H1 (cell line): ENCODE results near the gene PSTK. TPM values are rescaled to one million over a fixed set of nuclear protein-coding genes. Genes with fewer than 3 reads are reported as not detected.

ENCODE experiments used
- BCL11A ChIP-seq, 2 experiments: IDR thresholded peaks; one replicate each; pipeline ENCODE4 v1.6.1; 2011; ENCODE audit warnings: low read depth in 2 of 2, low read length in 2 of 2, mild to moderate bottlenecking in 2 of 2
- CBX8 ChIP-seq: fragments of 300-800, 300-1000 bp; sonication (generic); IDR thresholded peaks from 2 replicates; pipeline ENCODE4 v1.7.1; 2016; ENCODE audit warnings: low read depth, low read length, borderline replicate concordance
- RNF2 ChIP-seq: fragments of 200-900, 300-1000 bp; sonication (generic); IDR thresholded peaks from 2 replicates; pipeline ENCODE4 v1.7.1; 2016; ENCODE audit warnings: borderline replicate concordance, low read depth, mild to moderate bottlenecking, antibody characterized with exemption, low read length; ENCODE audit not compliant: poor library complexity, severe bottlenecking; ENCODE audit errors: missing control alignments
- SP1 ChIP-seq: IDR thresholded peaks from 2 replicates; pipeline ENCODE4 v1.6.1; 2011; ENCODE audit warnings: low read depth, low read length
- polyA plus RNA-seq, 7 experiments: library from polyadenylated mRNA; depleted of rRNA in 3 of 7; stranded (reverse) in 5 of 7; unstranded in 2 of 7; fragments of >200 nt in 5 of 7; fragments of 200-250 nt in 2 of 7; gene quantifications; 1 replicate in 5 of 7; 2 replicates in 1 of 7; 4 replicates in 1 of 7; pipeline versions ENCODE4 v1.2.1 to v1.2.3, GENCODE V29; 2011 to 2013; ENCODE audit warnings: missing spikeins in 2 of 7, mixed read lengths in 2 of 7
- total RNA-seq: library from RNA; stranded (reverse); fragmentation: NEBNext Ultra II Directional; extraction: Animal tissue kit (Norgen Biotek cat#: 25700); gene quantifications from 2 replicates; pipeline ENCODE4 v1.2.1, GENCODE V29; 2021
- TF ChIP-seq, protein P1 (sequence below): fragments of 300-600 bp; sonication (generic); IDR thresholded peaks from 2 replicates; pipeline ENCODE4 v1.7.1; 2012; ENCODE audit warnings: low read length, moderate library complexity, mild to moderate bottlenecking, inconsistent platforms; ENCODE audit not compliant: insufficient replicate concordance
- TF ChIP-seq, protein P2 (sequence below), 3 experiments: IDR thresholded peaks; 1 replicate in 2 of 3; 2 replicates in 1 of 3; pipeline versions ENCODE4 v1.5.1 to v1.6.1; 2011; ENCODE audit warnings: low read length in 3 of 3, mild to moderate bottlenecking in 3 of 3, inconsistent platforms in 2 of 3, low read depth in 1 of 3, moderate library complexity in 1 of 3; ENCODE audit not compliant: insufficient read depth in 1 of 3; ENCODE audit errors: control extremely low read depth in 1 of 3

PSTK gene
- total and polyA plus RNA-seq, 2 of the 8 experiments (the other 6 are each of a cell fraction or from before 2014, with no cell fraction given), result 4.4 to 6.6 TPM

DNA sequence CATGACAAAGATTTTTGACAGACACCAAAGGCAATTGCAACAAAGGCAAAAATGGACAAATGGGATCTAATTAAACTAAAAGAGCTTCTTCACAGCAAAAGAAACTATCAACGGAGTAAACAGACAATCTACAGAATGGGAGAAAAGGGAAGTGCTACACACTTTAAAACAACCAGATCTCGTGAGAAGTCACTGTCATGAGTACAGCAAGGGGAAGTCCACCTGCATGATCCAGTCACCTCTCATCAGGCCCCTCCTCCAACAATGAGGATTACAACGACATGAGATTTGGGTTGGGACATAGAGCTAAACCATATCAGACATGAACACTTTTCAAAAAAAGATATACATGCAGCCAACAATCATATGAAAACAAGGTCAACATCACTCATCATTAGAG lies 11.5 kb upstream of the PSTK start (continued):
- TF ChIP-seq, protein P1, sequence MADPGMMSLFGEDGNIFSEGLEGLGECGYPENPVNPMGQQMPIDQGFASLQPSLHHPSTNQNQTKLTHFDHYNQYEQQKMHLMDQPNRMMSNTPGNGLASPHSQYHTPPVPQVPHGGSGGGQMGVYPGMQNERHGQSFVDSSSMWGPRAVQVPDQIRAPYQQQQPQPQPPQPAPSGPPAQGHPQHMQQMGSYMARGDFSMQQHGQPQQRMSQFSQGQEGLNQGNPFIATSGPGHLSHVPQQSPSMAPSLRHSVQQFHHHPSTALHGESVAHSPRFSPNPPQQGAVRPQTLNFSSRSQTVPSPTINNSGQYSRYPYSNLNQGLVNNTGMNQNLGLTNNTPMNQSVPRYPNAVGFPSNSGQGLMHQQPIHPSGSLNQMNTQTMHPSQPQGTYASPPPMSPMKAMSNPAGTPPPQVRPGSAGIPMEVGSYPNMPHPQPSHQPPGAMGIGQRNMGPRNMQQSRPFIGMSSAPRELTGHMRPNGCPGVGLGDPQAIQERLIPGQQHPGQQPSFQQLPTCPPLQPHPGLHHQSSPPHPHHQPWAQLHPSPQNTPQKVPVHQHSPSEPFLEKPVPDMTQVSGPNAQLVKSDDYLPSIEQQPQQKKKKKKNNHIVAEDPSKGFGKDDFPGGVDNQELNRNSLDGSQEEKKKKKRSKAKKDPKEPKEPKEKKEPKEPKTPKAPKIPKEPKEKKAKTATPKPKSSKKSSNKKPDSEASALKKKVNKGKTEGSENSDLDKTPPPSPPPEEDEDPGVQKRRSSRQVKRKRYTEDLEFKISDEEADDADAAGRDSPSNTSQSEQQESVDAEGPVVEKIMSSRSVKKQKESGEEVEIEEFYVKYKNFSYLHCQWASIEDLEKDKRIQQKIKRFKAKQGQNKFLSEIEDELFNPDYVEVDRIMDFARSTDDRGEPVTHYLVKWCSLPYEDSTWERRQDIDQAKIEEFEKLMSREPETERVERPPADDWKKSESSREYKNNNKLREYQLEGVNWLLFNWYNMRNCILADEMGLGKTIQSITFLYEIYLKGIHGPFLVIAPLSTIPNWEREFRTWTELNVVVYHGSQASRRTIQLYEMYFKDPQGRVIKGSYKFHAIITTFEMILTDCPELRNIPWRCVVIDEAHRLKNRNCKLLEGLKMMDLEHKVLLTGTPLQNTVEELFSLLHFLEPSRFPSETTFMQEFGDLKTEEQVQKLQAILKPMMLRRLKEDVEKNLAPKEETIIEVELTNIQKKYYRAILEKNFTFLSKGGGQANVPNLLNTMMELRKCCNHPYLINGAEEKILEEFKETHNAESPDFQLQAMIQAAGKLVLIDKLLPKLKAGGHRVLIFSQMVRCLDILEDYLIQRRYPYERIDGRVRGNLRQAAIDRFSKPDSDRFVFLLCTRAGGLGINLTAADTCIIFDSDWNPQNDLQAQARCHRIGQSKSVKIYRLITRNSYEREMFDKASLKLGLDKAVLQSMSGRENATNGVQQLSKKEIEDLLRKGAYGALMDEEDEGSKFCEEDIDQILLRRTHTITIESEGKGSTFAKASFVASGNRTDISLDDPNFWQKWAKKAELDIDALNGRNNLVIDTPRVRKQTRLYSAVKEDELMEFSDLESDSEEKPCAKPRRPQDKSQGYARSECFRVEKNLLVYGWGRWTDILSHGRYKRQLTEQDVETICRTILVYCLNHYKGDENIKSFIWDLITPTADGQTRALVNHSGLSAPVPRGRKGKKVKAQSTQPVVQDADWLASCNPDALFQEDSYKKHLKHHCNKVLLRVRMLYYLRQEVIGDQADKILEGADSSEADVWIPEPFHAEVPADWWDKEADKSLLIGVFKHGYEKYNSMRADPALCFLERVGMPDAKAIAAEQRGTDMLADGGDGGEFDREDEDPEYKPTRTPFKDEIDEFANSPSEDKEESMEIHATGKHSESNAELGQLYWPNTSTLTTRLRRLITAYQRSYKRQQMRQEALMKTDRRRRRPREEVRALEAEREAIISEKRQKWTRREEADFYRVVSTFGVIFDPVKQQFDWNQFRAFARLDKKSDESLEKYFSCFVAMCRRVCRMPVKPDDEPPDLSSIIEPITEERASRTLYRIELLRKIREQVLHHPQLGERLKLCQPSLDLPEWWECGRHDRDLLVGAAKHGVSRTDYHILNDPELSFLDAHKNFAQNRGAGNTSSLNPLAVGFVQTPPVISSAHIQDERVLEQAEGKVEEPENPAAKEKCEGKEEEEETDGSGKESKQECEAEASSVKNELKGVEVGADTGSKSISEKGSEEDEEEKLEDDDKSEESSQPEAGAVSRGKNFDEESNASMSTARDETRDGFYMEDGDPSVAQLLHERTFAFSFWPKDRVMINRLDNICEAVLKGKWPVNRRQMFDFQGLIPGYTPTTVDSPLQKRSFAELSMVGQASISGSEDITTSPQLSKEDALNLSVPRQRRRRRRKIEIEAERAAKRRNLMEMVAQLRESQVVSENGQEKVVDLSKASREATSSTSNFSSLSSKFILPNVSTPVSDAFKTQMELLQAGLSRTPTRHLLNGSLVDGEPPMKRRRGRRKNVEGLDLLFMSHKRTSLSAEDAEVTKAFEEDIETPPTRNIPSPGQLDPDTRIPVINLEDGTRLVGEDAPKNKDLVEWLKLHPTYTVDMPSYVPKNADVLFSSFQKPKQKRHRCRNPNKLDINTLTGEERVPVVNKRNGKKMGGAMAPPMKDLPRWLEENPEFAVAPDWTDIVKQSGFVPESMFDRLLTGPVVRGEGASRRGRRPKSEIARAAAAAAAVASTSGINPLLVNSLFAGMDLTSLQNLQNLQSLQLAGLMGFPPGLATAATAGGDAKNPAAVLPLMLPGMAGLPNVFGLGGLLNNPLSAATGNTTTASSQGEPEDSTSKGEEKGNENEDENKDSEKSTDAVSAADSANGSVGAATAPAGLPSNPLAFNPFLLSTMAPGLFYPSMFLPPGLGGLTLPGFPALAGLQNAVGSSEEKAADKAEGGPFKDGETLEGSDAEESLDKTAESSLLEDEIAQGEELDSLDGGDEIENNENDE, result no peak
- TF ChIP-seq SP1 (no peak), BCL11A (IDR thresholded peaks at IDR 0.05; ENCODE audit: low read depth in 2 of 2, low read length in 2 of 2) (no peak), CBX8 (no peak), RNF2 (no peak)
- TF ChIP-seq, protein P2, sequence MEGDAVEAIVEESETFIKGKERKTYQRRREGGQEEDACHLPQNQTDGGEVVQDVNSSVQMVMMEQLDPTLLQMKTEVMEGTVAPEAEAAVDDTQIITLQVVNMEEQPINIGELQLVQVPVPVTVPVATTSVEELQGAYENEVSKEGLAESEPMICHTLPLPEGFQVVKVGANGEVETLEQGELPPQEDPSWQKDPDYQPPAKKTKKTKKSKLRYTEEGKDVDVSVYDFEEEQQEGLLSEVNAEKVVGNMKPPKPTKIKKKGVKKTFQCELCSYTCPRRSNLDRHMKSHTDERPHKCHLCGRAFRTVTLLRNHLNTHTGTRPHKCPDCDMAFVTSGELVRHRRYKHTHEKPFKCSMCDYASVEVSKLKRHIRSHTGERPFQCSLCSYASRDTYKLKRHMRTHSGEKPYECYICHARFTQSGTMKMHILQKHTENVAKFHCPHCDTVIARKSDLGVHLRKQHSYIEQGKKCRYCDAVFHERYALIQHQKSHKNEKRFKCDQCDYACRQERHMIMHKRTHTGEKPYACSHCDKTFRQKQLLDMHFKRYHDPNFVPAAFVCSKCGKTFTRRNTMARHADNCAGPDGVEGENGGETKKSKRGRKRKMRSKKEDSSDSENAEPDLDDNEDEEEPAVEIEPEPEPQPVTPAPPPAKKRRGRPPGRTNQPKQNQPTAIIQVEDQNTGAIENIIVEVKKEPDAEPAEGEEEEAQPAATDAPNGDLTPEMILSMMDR (IDR thresholded peaks at IDR 0.05; ENCODE audit: control extremely low read depth in 1 of 3, insufficient read depth in 1 of 3, low read depth in 1 of 3, low read length in 3 of 3), result no peak
- TF ChIP-seq, all 59 proteins: peak for 0
